Mammary epithelial cell (primary cell): ENCODE data around the gene TENM3.

Experiments used
- EZH2 ChIP-seq: IDR thresholded peaks from 2 replicates; pipeline ENCODE4 v1.6.1; 2012; ENCODE audit warnings: low read length, inconsistent platforms, borderline replicate concordance
- TF ChIP-seq, protein P1 (sequence below), 2 donors: IDR thresholded peaks in 1 of 2; conservative IDR thresholded peaks in 1 of 2; 2 replicates each; pipeline ENCODE4 v1.5.1; 2011 to 2012; ENCODE audit warnings: inconsistent platforms in 2 of 2, low read length in 2 of 2, mild to moderate bottlenecking in 2 of 2, control low read depth in 1 of 2, low read depth in 1 of 2; ENCODE audit not compliant: insufficient read depth in 1 of 2; ENCODE audit errors: extremely low read depth in 1 of 2

DNA sequence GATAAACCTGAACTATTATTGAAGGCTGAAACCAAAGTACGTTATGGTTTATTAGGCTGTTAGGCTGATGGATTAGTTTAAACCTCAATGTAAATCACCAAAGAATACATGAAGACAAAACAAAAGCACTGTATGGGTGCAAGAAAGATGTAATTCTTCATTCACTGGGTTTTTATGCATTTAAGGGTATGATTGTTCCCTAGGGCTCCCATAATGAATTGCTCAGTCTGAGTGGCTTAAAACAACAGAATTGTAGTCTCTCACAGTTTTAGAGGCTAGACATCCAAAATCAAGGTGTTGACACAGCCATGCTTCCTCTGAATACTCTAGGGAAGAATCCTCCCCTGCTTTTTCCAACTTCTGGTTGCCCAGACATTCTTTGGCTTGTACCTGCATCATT, 222.8 kb downstream of the TENM3 start:
- TF ChIP-seq, protein P1, sequence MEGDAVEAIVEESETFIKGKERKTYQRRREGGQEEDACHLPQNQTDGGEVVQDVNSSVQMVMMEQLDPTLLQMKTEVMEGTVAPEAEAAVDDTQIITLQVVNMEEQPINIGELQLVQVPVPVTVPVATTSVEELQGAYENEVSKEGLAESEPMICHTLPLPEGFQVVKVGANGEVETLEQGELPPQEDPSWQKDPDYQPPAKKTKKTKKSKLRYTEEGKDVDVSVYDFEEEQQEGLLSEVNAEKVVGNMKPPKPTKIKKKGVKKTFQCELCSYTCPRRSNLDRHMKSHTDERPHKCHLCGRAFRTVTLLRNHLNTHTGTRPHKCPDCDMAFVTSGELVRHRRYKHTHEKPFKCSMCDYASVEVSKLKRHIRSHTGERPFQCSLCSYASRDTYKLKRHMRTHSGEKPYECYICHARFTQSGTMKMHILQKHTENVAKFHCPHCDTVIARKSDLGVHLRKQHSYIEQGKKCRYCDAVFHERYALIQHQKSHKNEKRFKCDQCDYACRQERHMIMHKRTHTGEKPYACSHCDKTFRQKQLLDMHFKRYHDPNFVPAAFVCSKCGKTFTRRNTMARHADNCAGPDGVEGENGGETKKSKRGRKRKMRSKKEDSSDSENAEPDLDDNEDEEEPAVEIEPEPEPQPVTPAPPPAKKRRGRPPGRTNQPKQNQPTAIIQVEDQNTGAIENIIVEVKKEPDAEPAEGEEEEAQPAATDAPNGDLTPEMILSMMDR (conservative IDR thresholded peaks at IDR 0.05 in 1 of 2, IDR thresholded peaks at IDR 0.05 in 1 of 2; ENCODE audit: extremely low read depth in 1 of 2, insufficient read depth in 1 of 2, low read depth in 1 of 2, low read length in 2 of 2): no peak
- no peak for TF ChIP-seq EZH2
